Peyer's patch (tissue), 4 donors: ENCODE results near the gene PYGO2. TPM values are rescaled to one million over a fixed set of nuclear protein-coding genes. Genes with fewer than 3 reads are reported as not detected.

Experiments used
- DNase-seq, 3 donors: peaks; one replicate each; pipeline ENCODE4 v3.0.0-alpha.2; 2017 to 2019
- H3K27ac ChIP-seq, 4 donors: fragments of 200-600 bp; sonication (generic); one replicate each; pipeline ENCODE4 v1.5.1; 2016 to 2019
- H3K27me3 ChIP-seq, 2 donors: fragments of 200-600 bp; sonication (generic); one replicate each; pipeline ENCODE4 v1.5.1; 2019
- H3K36me3 ChIP-seq, 3 donors: fragments of 200-600 bp; sonication (generic); one replicate each; pipeline ENCODE4 v1.5.1; 2016 to 2019
- H3K4me1 ChIP-seq, 4 donors: fragments of 200-600 bp; sonication (generic); one replicate each; pipeline ENCODE4 v1.5.1; 2016 to 2019
- H3K4me3 ChIP-seq, 4 donors: fragments of 200-600 bp; sonication (generic); 1 replicate in 3 of 4; 2 replicates in 1 of 4; pipeline ENCODE4 v1.5.1; 2016 to 2019; ENCODE audit warnings: mild to moderate bottlenecking in 1 of 4
- H3K9me3 ChIP-seq, 4 donors: fragments of 200-600 bp; sonication (generic); one replicate each; pipeline ENCODE4 v1.5.1; 2016 to 2019; ENCODE audit warnings: mild to moderate bottlenecking in 1 of 4
- CTCF ChIP-seq, 6 experiments: fragments of 450-650 bp in 4 of 6; fragments of 200-600 bp in 2 of 6; sonication (generic) in 1 of 6; IDR thresholded peaks; one replicate each; pipeline ENCODE4 v1.5.1; 2017 to 2019; ENCODE audit warnings: antibody characterized with exemption in 6 of 6, mild to moderate bottlenecking in 3 of 6, moderate library complexity in 1 of 6
- POLR2A ChIP-seq, 2 donors: fragments of 450-650 bp; IDR thresholded peaks; one replicate each; pipeline ENCODE4 v1.5.1; 2017; ENCODE audit warnings: antibody characterized with exemption in 2 of 2, mild to moderate bottlenecking in 2 of 2, moderate library complexity in 2 of 2
- total RNA-seq, 4 donors: library from RNA; depleted of rRNA; stranded (reverse); fragments of >200 nt; gene quantifications; one replicate each; pipeline ENCODE4 v1.1.0, GENCODE V29; 2016

Gene PYGO2
- total RNA-seq, 4 donors from 2014 or later: 32.2 to 48.9 (median 34.2) TPM

- H3K9me3 ChIP-seq: no peaks in the 10 kb centered on the region
- H3K4me1 ChIP-seq: peaks cover 6 to 76% (median 57%) of the 10 kb centered on the region in 4 donors
- peak in 2 of 3 donors; percentile 71 to 79 for DNase-seq
- peak overlapping the region; percentile 94 to 99 (median 96) for H3K27ac ChIP-seq
- TF ChIP-seq CTCF (IDR thresholded peaks at IDR 0.05) (no peak), POLR2A (IDR thresholded peaks at IDR 0.05) (peak; percentile 50 to 69)
- no peaks in the 10 kb centered on the region for H3K27me3 ChIP-seq
- peaks cover 0 to 7% (median 0%) of the 10 kb centered on the region in 3 donors for H3K36me3 ChIP-seq
- H3K4me3 ChIP-seq: peak overlapping the region; percentile 26 to 63 (median 48)
Observed at GRCh38 chr1:155008015-155008941, 46.7 kb upstream of the PYGO2 start.

- peak overlapping the region; percentile 94 to 99 (median 96) for H3K27ac ChIP-seq
- peak; percentile 83 to 92 for TF ChIP-seq POLR2A (IDR thresholded peaks at IDR 0.05)
- TF ChIP-seq CTCF (IDR thresholded peaks at IDR 0.05): peak in 3 of 6 experiments; percentile 44 to 47 (median 45)
- no peaks in the 10 kb centered on the region for H3K27me3 ChIP-seq
- H3K9me3 ChIP-seq: no peaks in the 10 kb centered on the region
- peaks cover 6 to 67% (median 54%) of the 10 kb centered on the region in 4 donors for H3K4me1 ChIP-seq
- peak overlapping the region in 2 of 4 donors; percentile 55 to 63 for H3K4me3 ChIP-seq
- peaks cover 0 to 7% (median 0%) of the 10 kb centered on the region in 3 donors for H3K36me3 ChIP-seq
- DNase-seq: peak in 2 of 3 donors; percentile 89 to 92
Observed at GRCh38 chr1:155007251-155007828, 45.8 kb upstream of the PYGO2 start.

- Histone ChIP-seq H3K9me3 (no peaks in the 10 kb centered on the region), H3K4me3 (peak overlapping the region in 1 of 4 donors; percentile 9), H3K27ac (peak overlapping the region; percentile 94 to 99 (median 96)), H3K27me3 (no peaks in the 10 kb centered on the region), H3K36me3 (peaks cover 0 to 7% (median 0%) of the 10 kb centered on the region in 3 donors), H3K4me1 (peaks cover 6 to 60% (median 49%) of the 10 kb centered on the region in 4 donors)
- TF ChIP-seq CTCF (IDR thresholded peaks at IDR 0.05) (no peak), POLR2A (IDR thresholded peaks at IDR 0.05) (no peak)
- peak in 2 of 3 donors; percentile 59 to 70 for DNase-seq
Observed at GRCh38 chr1:155006601-155007101, 45.1 kb upstream of the PYGO2 start.

- Histone ChIP-seq H3K27me3 (no peaks in the 10 kb centered on the region), H3K36me3 (peaks cover 0 to 7% (median 0%) of the 10 kb centered on the region in 3 donors), H3K4me1 (peaks cover 3 to 47% (median 37%) of the 10 kb centered on the region in 4 donors), H3K27ac (peak overlapping the region; percentile 94 to 99 (median 96)), H3K4me3 (peak overlapping the region; percentile 70 to 91 (median 83)), H3K9me3 (no peaks in the 10 kb centered on the region)
- TF ChIP-seq CTCF (IDR thresholded peaks at IDR 0.05): no peak
- peak; percentile 33 to 51 for TF ChIP-seq POLR2A (IDR thresholded peaks at IDR 0.05)
- DNase-seq: peak; percentile 75 to 87 (median 85)
Observed at GRCh38 chr1:155005076-155006011, 43.8 kb upstream of the PYGO2 start.
